ENCODE results near the gene TRAFD1.

The TRAFD1 gene

GRCh38 chr12:112160611-112161010 lies 35.3 kb downstream of the TRAFD1 start:
- DNase-seq (ENCODE audit: low spot score): no peak

DNA sequence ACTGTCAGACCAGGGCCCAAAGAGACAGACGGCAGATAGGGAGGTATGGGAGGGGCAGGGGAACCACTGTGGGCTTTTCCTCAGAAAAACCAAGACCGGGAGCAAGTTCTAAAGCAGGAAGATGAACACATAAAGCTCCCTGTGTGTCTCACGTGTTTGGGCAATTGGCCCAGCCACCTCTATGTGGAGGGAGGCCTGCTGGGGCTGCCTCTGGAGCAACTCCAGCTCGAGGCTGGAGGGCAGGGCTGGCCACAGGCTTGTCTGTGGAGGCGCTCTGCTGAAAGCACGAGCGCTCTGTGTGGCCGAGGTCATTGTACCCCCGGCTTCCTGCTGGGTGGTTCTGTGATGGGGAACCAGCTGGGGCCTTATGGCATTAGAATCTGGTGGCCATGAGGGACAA lies 36.4 kb downstream of the TRAFD1 start:
- DNase-seq (ENCODE audit: low spot score): no peak

DNA sequence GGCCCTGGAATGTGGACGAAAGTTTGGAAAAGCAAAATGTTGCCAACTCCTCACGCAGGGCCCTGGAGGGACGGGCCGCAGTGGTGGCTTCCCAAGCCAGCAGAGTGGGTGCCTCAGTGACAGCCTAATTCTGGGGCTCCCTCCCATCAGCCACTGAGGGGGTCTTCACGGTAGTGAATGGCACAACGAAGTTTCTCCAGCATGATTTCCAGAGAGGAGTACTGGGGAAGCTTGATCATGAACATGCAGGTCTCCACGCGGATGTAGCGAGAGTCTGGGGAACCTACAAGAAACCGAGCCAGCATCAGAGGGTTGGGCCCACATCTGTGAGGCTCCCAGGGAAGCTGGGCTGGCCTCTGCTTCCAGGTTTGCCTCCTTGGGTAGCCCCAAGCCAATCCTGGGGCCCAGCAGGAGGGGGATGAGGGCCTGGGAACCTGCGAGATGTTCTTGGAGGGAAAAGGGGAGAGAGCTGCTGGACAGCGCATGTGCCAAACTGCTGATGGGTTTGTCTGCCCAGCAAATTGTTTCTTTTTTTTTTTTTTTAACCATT lies 37.0 kb downstream of the TRAFD1 start:
- DNase-seq (ENCODE audit: low spot score): no peak

GRCh38 chr12:112163056-112163455 lies 37.7 kb downstream of the TRAFD1 start:
- no peak for DNase-seq (ENCODE audit: low spot score)

GRCh38 chr12:112163471-112163991 lies 38.2 kb downstream of the TRAFD1 start:
- DNase-seq (ENCODE audit: low spot score): no peak

DNA sequence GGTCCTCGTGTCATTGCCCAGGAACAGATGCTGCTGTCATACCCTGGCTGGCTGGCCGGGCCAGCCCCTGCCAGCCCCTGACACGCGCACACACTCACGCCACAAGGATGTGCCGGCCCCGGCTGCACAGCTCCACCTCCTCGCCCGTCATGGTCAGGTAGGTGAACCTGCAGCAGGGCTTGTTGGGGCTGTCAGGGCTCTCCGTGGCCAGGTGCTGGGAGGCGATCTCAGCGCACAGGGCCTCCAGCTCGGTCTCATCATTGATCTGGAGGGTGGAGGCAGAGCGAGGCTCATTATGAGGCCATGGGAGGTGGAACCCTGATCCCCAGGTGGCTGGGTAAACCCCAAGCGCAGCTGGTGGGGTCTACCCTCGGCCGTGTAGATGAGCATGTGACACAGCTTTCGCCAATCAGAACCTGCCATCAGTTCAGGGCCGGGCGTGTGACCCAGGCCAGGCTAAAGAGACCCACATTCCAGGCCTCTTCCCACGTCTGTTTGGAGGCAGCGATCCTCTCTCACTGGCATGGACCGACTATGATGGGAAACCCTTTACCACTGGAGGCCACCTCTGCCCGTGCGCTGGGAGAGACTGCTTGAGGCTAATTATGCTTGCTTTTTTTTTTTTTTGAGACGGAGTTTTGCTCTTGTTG lies 38.8 kb downstream of the TRAFD1 start:
- no peak for DNase-seq (ENCODE audit: low spot score)

DNA sequence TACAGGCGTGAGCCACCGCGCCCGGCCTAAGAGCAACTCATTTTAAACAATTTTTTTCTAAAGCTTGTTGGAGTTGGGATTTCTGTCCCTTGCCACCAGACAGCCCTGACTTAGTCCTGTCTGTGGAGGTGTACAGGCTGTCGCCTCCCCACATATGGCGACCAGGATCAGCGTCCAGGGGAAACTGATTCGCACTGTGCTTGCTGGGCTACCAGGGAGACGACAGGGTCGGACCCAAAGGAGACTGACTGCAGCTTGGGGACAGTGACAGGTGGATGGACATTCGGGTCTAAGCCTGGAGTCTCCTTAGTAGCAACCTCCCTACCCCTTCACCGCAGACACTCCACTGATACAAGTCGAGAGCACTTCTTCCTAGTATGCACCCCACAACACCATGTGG lies 40.3 kb downstream of the TRAFD1 start:
- DNase-seq (ENCODE audit: low spot score): no peak

- DNase-seq (ENCODE audit: low spot score): no peak
These were observed 41.0 kb downstream of the TRAFD1 start for GRCh38 chr12:112166051-112167015.

- DNase-seq (ENCODE audit: low spot score): no peak
These were observed 41.7 kb downstream of the TRAFD1 start for GRCh38 chr12:112167031-112167461.

- DNase-seq (ENCODE audit: low spot score): no peak
These were observed 42.6 kb downstream of the TRAFD1 start for GRCh38 chr12:112167718-112168525.

GRCh38 chr12:112168561-112168971 lies 43.2 kb downstream of the TRAFD1 start:
- DNase-seq (ENCODE audit: low spot score): no peak

GRCh38 chr12:112169161-112169872 lies 44.0 kb downstream of the TRAFD1 start:
- DNase-seq (ENCODE audit: low spot score): peak; percentile 41

DNA sequence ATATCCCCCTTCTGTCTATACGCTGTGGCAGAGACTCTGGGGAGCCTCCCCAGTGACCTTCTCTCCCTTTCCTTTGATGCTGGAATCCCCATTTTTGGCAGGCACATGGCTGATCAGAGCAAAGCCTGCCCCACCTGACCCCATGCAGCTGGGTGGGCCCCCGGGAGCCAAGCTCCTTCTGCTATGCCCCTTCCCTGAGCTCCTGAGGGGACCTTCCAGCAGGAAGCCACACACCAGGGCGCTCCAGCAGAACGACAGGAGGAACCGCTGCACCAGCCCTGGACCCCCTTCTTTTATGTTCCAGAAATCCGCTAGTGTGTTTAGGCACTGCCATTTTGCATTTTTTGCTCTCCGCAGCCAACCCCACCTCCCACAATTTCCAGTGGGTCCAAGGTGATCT lies 44.6 kb downstream of the TRAFD1 start:
- no peak for DNase-seq (ENCODE audit: low spot score)

- DNase-seq (ENCODE audit: low spot score): no peak
These were observed 45.0 kb downstream of the TRAFD1 start for GRCh38 chr12:112170376-112170775.

GRCh38 chr12:112170971-112171596 lies 45.7 kb downstream of the TRAFD1 start:
- DNase-seq (ENCODE audit: low spot score): no peak

DNA sequence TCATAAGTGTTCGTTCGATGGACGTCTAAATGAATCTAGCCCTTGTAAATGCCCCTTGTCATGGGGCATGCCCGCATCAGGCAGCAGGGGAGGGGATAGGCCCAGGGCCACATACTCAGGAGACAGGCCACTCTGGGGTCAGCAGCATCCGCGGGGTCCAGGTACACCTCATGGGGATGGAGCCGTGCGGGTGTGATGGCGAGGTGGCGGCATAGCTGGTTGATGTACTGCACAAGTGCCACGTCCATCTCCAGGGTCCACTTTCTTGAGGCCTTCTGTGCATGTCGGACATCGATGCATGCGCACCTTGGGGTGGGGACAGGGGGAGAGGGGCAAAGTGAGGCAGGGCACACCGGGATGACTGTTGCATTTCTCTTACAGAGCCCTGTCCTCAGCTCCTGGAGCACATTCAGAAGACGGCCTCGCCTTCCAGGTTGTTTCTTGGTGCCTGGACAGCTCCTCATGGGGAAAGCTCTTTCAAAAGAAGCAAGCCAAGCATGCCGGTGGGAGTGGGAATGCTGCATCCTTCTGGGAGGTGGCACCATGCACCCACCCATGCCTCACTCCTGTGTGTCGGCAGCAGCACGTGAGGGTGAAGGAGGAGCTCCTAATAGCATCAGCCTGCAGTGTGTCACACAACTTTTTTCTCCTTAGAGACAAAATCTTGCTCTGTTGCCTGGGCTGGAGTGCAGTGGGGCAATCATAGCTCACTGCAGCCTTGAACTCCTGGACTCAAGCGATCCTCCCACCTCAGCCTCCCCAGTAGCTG lies 47.4 kb downstream of the TRAFD1 start:
- DNase-seq (ENCODE audit: low spot score): no peak

- DNase-seq (ENCODE audit: low spot score): no peak
These were observed 50.2 kb downstream of the TRAFD1 start for GRCh38 chr12:112175361-112176155.

DNA sequence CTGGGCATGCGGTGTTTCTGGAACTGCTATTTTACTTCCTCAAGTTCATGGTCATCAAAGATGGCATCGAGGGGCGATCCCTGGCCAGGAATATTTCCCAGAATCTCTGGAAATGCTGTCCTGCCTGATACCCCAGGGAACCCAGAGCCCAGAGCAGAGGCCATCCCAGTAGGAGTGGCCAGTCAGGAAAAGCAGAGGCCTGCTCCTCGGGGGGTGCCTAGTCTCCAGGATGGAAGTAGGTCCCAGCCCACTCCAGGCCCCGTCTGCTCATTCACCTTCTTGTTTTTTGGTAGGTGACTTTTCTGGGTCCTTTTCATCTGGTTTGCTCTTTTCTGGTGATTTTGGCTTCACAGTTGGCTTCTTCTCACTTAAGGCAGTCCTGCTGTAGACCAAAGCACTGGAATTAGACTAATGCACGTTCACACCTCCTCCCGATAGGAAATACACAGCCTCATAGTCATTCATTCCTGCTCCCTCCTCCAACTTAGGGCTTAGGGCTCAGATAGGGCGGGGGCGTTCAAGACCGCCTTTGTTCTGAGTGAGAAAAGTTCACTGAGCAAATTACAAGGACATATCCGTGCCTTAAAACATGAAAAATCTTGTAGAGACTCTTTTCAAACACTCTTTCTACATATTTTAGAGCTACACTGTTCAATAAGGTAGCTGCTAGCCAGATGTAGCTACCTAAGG lies 51.1 kb downstream of the TRAFD1 start:
- DNase-seq (ENCODE audit: low spot score): no peak
